Smooth muscle cell (in vitro differentiated cells): ENCODE data around the gene SHE. TPM values are rescaled to one million over a fixed set of nuclear protein-coding genes. Genes with fewer than 3 reads are reported as not detected.
"Not testable (repeated sequence)": the region's sequence is repeated elsewhere in the genome, so short reads cannot be mapped to it uniquely, and the experiment has no call there.

ENCODE experiments used
- DNase-seq: peaks from one replicate; lab custom pipeline; 2025; ENCODE audit not compliant: unreplicated experiment; lab: John Stamatoyannopoulos, UW
- H2AFZ ChIP-seq: fragments of 200-600 bp; sonication (generic); 2 replicates; pipeline ENCODE4 v1.6.0; 2016; ENCODE audit warnings: antibody characterized with exemption, low read depth, mild to moderate bottlenecking
- H3F3A ChIP-seq: fragments of 200-600 bp; sonication (generic); 2 replicates; pipeline ENCODE4 v1.6.0; 2017; ENCODE audit warnings: antibody characterized with exemption, low read depth
- H3K27ac ChIP-seq: fragments of 200-600 bp; sonication (generic); 2 replicates; pipeline ENCODE4 v1.5.1; 2016; ENCODE audit warnings: low read depth, mild to moderate bottlenecking
- H3K27me3 ChIP-seq: fragments of 200-600 bp; sonication (generic); 2 replicates; pipeline ENCODE4 v1.6.1; 2016; ENCODE audit warnings: low read depth, mild to moderate bottlenecking
- H3K36me3 ChIP-seq: fragments of 200-600 bp; sonication (generic); 2 replicates; pipeline ENCODE4 v1.5.1; 2016; ENCODE audit warnings: low read depth
- H3K4me1 ChIP-seq: fragments of 200-600 bp; sonication (generic); 2 replicates; pipeline ENCODE4 v1.5.1; 2016; ENCODE audit warnings: low read depth
- H3K4me2 ChIP-seq: fragments of 200-600 bp; sonication (generic); 2 replicates; pipeline ENCODE4 v1.6.0; 2016; ENCODE audit warnings: mild to moderate bottlenecking
- H3K4me3 ChIP-seq: fragments of 200-600 bp; sonication (generic); 2 replicates; pipeline ENCODE4 v1.5.1; 2016; ENCODE audit warnings: mild to moderate bottlenecking
- H3K79me2 ChIP-seq: fragments of 200-600 bp; sonication (generic); 2 replicates; pipeline ENCODE4 v1.6.0; 2016; ENCODE audit warnings: low read depth, mild to moderate bottlenecking
- H3K9ac ChIP-seq: fragments of 200-600 bp; sonication (generic); 2 replicates; pipeline ENCODE4 v1.6.0; 2016; ENCODE audit warnings: low read depth
- H3K9me3 ChIP-seq: fragments of 200-600 bp; sonication (generic); replicated peaks from 2 replicates; pipeline ENCODE4 v1.5.1; 2016; ENCODE audit warnings: low read depth
- H4K20me1 ChIP-seq: fragments of 200-600 bp; sonication (generic); 2 replicates; pipeline ENCODE4 v1.6.0; 2016; ENCODE audit warnings: low read depth
- WGBS: methylation state at CpG from one replicate; pipeline ENCODE4 v1.1.7; 2016; ENCODE audit warnings: low lambda C conversion rate; 5-methylcytosine and 5-hydroxymethylcytosine counted together
- polyA plus RNA-seq: library from polyadenylated mRNA; unstranded; fragments of >200 nt; fragmentation: Nextera tagmentation; extraction: Ambion mirVana; gene quantifications from 2 replicates; pipeline ENCODE4 v1.2.1, GENCODE V29; 2016
- total RNA-seq: library from RNA; depleted of rRNA; stranded (reverse); fragments of >200 nt; gene quantifications from 2 replicates; pipeline ENCODE4 v1.2.3, GENCODE V29; 2014
- TF ChIP-seq, protein P1 (sequence below): fragments of 200-600 bp; sonication (generic); IDR thresholded peaks from 2 replicates; pipeline ENCODE4 v1.5.1; 2017; ENCODE audit warnings: borderline replicate concordance, mild to moderate bottlenecking, antibody characterized with exemption; ENCODE audit not compliant: insufficient read depth, poor library complexity, severe bottlenecking

Gene SHE
- total and polyA plus RNA-seq, 2 experiments from 2014 or later, result 0.39 to 0.45 TPM

- no peaks in the 10 kb centered on the region for H3K79me2 ChIP-seq
- H3K4me1 ChIP-seq, result peaks cover 7% of the 10 kb centered on the region
- WGBS, result 84% methylated on average over 5 of the region's 5 CpGs
- H4K20me1 ChIP-seq, result no peaks in the 10 kb centered on the region
- H3K36me3 ChIP-seq, result no peaks in the 10 kb centered on the region
- no peak overlapping the region for H3K27ac ChIP-seq
- H3K9me3 ChIP-seq, result no peaks in the 10 kb centered on the region
- DNase-seq, result no peak
- H3K27me3 ChIP-seq, result peaks cover 3% of the 10 kb centered on the region
- no peak overlapping the region for H3K9ac ChIP-seq
- H3K4me2 ChIP-seq, result no peak overlapping the region
- TF ChIP-seq, protein P1, sequence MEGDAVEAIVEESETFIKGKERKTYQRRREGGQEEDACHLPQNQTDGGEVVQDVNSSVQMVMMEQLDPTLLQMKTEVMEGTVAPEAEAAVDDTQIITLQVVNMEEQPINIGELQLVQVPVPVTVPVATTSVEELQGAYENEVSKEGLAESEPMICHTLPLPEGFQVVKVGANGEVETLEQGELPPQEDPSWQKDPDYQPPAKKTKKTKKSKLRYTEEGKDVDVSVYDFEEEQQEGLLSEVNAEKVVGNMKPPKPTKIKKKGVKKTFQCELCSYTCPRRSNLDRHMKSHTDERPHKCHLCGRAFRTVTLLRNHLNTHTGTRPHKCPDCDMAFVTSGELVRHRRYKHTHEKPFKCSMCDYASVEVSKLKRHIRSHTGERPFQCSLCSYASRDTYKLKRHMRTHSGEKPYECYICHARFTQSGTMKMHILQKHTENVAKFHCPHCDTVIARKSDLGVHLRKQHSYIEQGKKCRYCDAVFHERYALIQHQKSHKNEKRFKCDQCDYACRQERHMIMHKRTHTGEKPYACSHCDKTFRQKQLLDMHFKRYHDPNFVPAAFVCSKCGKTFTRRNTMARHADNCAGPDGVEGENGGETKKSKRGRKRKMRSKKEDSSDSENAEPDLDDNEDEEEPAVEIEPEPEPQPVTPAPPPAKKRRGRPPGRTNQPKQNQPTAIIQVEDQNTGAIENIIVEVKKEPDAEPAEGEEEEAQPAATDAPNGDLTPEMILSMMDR, result no peak
- no peak overlapping the region for H2AFZ ChIP-seq
- no peak overlapping the region for H3K4me3 ChIP-seq
- no peaks in the 10 kb centered on the region for H3F3A ChIP-seq
These were observed 12.4 kb downstream of the SHE start for GRCh38 chr1:154489695-154490274.

DNA sequence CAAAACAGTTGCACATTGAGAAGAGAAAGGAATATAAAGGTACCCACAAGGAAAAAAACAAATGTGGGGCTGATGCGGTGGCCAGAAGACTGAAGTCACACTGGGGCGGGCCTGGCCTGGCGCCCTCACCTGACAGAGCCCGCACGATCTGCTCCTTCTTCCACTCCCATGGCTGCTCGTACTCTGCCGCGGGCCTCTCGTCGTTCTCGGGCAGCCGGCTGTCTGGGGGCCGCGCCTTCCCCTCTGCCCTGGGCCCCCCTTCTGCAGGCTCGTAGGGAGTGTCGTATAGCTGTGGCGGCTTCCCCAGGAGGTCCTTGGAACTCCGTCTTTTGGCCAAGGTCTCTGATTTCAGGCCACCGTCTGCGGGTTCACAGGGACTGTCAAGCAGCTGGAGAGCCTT, 13.3 kb downstream of the SHE start:
- no peak overlapping the region for H3K9ac ChIP-seq
- TF ChIP-seq, protein P1, result no peak
- 91% methylated on average over 20 of the region's 20 CpGs for WGBS
- no peak overlapping the region for H3K4me2 ChIP-seq
- H3K4me1 ChIP-seq, result peaks cover 7% of the 10 kb centered on the region
- no peak overlapping the region for H3K4me3 ChIP-seq
- H3K27me3 ChIP-seq, result peaks cover 3% of the 10 kb centered on the region
- no peaks in the 10 kb centered on the region for H3F3A ChIP-seq
- DNase-seq, result no peak
- no peak overlapping the region for H2AFZ ChIP-seq
- H3K36me3 ChIP-seq, result no peaks in the 10 kb centered on the region
- H3K27ac ChIP-seq, result no peak overlapping the region
- H3K79me2 ChIP-seq, result no peaks in the 10 kb centered on the region
- H3K9me3 ChIP-seq, result no peaks in the 10 kb centered on the region
- H4K20me1 ChIP-seq, result no peaks in the 10 kb centered on the region

GRCh38 chr1:154486756-154487155, 15.5 kb downstream of the SHE start:
- H3K4me2 ChIP-seq, H3F3A ChIP-seq, H3K79me2 ChIP-seq, H3K36me3 ChIP-seq, H3K9ac ChIP-seq, H2AFZ ChIP-seq, H4K20me1 ChIP-seq, H3K27ac ChIP-seq, H3K9me3 ChIP-seq, DNase-seq, H3K4me1 ChIP-seq, H3K4me3 ChIP-seq, H3K27me3 ChIP-seq: not testable (repeated sequence)
- WGBS, result 73% methylated on average over 5 of the region's 5 CpGs

DNA sequence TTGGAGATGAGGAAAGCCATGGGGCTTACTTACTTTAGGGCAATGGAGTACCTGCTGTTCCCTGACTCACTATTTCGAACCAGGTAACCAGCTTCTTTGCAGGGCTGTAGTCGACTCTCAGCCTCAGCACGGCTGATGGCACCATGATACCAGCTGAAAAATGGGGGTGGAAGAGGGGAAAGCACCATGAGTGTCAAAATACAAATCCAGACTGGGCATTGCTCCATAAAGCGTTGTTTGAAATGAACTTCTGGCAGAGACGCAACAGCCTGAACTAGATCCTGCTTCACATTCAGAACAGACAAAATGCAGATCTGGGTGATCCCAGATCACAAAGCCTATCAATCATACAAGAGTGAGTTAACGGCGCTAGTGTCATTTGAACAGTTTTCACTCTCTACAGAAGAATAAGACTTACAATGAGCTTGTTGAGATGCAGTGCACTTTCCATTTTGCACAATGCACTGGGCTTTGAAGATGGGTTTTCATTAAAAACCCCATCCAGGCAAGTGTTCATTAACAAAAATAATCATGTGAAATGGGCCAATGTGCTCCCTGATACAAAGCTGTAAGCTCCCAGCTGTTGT, 16.2 kb downstream of the SHE start:
- Histone ChIP-seq H3K4me3 (no peak overlapping the region), H3F3A (no peaks in the 10 kb centered on the region), H3K4me2 (no peak overlapping the region), H3K36me3 (no peaks in the 10 kb centered on the region), H3K9me3 (no peaks in the 10 kb centered on the region), H4K20me1 (no peaks in the 10 kb centered on the region), H2AFZ (no peak overlapping the region), H3K79me2 (no peaks in the 10 kb centered on the region), H3K4me1 (no peaks in the 10 kb centered on the region), H3K27ac (no peak overlapping the region), H3K27me3 (peaks cover 3% of the 10 kb centered on the region), H3K9ac (no peak overlapping the region)
- DNase-seq, result no peak
- TF ChIP-seq, protein P1, result no peak
- WGBS, result 90% methylated on average over 7 of the region's 7 CpGs
